ENCODE data around the gene PLN. TPM values are rescaled to one million over a fixed set of nuclear protein-coding genes. Genes with fewer than 3 reads are reported as not detected.

Gene PLN
- total RNA-seq, 1 experiment from 2014 or later = not detected

GRCh38 chr6:118603372-118603771 is 55.3 kb downstream of the PLN start:
- Histone ChIP-seq H3K27me3 (ENCODE audit: control insufficient read depth, insufficient read depth, low read length) (no peaks in the 10 kb centered on the region), H3K4me3 (ENCODE audit: insufficient read depth, low read depth, low read length) (no peak overlapping the region), H3K36me3 (replicated peaks; ENCODE audit: control insufficient read depth, insufficient read depth, low read length) (no peaks in the 10 kb centered on the region)
- DNase-seq = no peak

- no peaks in the 10 kb centered on the region for H3K27me3 ChIP-seq (ENCODE audit: control insufficient read depth, insufficient read depth, low read length)
- no peaks in the 10 kb centered on the region for H3K36me3 ChIP-seq (replicated peaks; ENCODE audit: control insufficient read depth, insufficient read depth, low read length)
- DNase-seq = no peak
- no peak overlapping the region for H3K4me3 ChIP-seq (ENCODE audit: insufficient read depth, low read depth, low read length)
Measured at GRCh38 chr6:118606268-118606667, 58.2 kb downstream of the PLN start.

GRCh38 chr6:118606858-118607257 is 58.8 kb downstream of the PLN start:
- no peaks in the 10 kb centered on the region for H3K27me3 ChIP-seq (ENCODE audit: control insufficient read depth, insufficient read depth, low read length)
- H3K36me3 ChIP-seq (replicated peaks; ENCODE audit: control insufficient read depth, insufficient read depth, low read length) = no peaks in the 10 kb centered on the region
- no peak overlapping the region for H3K4me3 ChIP-seq (ENCODE audit: insufficient read depth, low read depth, low read length)
- DNase-seq = no peak

Other genes starting within 250 kb of the PLN start
- gene CEP85L, start 103.3 kb downstream of the PLN start, total RNA-seq (2014; rRNA removed; shearing (Covaris generic)) = 3.7 and 4.4 TPM in 2 replicates